HG03175 (cell line): ENCODE results near the gene TACR1.

Experiments used
- ATAC-seq: cut with Tn5 transposase; IDR thresholded peaks from one replicate; pipeline ENCODE4 v1.9.1; 2021; ENCODE audit warnings: mild to moderate bottlenecking, moderate library complexity; ENCODE audit not compliant: unreplicated experiment

Gene TACR1

DNA sequence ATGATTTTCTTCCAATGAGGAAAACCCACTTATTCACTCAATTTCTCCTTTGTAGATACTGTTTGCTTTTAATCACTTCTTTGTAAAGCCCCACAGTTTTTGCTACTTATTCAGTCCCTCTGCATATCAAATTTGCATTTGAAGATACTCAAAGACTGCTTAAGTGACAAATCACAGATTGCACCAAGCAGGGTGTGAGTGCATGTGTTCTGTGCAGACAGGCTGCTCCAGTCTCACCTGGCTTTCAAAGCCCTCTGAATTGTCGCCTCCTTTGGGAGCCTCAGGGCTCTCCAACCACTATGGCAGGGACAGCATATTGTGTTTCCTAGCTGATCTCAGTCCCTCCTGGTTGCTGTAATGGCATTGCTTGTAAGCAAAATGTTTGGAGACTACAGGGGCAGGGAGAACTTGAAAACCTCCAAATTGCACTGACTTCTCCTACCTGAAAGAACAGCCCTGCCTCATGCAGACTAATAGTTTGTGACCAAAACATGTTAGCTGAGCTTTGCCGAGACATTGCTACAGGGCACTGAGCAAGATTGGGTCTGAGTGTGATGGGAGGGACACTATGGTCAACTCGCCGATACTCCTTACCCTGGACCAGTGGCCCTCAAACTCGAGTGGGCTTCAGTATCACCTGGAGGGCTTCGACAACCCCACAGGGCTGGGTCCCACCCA is 144.0 kb downstream of the TACR1 start:
- no peak for ATAC-seq

DNA sequence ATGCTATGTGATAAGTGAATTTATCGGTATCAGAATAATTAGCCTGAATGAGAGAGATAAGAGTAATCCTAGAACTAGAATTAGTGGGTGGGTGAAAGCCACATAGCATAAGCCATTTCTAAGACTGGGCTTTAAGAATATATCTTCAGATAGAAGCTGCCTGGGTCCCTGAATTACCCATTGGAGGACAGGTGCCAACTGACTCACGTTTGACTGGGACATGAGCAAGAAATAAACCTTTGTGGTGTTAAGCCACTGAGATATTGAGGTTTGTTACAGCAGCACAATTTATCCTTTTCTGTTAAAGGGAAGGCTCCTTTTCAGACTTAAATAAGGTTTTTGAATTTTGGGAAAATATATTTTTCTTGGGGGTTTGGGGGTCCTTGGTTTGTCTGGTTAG is 145.0 kb downstream of the TACR1 start:
- no peak for ATAC-seq

DNA sequence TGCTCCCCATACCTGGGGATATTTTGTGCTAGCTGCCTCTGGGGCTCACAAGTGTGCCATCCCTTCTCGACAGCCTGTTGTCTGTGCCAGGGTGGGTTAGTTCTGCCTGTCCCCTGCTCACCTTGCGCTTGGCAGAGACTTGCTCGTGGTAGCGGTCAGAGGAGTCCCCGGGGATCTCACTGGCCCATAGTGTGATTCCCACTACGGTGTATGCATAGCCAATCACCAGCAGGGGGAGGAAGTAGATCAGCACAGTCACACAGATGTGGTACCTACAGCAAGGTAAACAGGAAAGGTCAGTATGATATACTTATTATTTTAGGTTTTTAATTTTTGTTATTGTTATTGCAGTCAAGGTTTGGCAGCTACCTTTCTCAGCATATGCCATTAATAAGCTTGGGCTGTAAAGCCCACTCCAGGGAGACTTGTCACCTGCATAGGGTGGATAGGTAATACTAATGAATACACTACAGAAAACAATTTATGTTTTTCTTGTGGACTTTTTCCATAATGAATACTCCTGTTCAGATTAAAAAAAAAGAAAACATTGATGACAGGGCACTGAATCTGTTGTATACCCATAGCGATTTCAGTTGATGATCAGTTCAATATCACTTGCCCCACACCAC is 145.7 kb downstream of the TACR1 start:
- ATAC-seq: peak; percentile 86

DNA sequence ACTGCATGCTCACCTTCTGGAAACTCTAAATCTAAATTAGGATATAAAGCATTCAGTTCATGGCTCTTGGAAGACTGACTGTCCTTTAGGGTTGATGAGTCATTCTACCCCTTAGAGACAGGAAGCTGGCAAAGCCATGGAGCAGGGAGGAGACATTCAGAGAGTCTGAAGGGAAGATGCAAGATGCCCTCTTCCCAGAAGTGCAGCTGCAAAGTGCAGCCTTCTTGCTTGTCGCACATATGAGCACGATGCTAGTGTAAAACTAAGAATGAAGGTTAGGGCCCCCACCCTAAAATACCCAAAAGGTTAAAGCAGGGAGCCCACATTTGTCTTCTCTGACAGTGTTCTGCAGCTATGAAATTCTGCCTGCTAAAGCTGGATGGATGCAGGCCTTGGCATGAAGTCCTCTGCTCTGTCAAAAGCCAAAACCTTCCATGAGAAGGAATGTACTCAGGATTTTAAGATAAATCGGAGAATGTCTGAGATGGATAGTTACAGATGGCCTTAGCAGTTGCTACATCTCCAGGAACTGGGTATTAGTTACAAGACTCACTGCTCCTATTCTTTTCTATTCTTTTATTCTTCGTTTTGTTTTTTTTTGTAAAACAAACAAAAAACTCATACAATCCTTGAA is 151.2 kb downstream of the TACR1 start:
- ATAC-seq: no peak

DNA sequence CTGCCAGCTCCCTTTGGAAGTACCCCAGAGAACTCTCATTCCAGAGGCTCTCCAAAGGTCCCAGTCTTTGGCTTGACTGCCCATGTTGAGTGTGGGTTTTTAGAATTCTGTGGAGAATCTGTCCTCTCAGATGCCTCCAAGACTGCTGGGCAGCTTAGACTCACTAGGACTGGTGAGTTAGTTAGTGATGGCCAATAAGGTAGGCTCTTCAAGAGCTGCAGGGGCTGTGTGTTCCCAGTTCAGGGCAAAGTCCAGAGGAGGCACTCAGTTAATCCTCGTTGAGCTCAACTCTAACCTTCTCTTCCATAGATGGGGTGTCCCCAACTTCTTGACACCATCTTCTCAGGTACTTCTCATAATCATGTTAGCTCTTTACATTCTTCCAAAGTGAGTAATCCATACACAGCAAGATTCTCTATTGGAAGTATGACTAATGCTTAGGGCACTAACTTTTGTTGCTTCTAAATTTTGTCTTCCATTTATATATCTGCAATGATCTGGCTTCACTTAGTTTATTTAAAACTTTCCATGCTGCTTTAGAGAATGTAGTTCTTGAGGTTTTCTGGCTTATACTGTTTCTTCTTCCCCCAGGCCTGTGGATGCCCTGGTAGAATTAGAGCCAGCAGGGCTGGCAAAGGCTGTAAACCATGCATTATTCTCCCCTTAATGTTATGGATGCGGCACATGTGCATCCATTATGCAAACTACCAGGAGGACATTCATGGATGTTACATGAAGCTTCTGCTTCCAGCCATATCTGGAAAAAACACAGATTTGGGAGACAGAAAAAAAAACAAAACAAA is 151.9 kb downstream of the TACR1 start:
- no peak for ATAC-seq

DNA sequence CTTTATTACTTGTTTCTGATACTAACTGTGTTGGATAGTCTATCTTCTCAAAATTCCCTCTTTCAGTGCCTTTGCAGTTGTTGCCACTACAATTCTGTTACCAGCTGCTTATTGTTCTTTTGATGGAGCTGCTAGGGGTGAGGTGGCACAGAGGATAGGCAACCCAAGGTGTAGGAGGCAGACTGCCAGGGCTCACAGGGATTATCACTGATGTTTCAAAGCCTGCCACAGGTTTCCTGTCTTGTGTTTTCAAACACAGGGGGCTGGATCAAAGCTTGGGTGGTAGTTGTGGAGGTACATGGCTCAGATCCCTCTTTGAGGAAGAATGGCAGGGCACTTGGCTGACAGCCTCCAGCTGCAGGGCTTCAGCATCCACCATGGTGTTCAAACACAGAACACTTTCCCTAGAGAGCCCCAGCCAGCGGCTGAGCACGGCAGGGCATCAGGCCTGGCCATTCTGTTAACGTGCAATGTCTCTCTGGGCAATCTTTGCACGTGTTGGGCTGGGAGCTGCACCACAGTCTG is 153.7 kb downstream of the TACR1 start:
- no peak for ATAC-seq

DNA sequence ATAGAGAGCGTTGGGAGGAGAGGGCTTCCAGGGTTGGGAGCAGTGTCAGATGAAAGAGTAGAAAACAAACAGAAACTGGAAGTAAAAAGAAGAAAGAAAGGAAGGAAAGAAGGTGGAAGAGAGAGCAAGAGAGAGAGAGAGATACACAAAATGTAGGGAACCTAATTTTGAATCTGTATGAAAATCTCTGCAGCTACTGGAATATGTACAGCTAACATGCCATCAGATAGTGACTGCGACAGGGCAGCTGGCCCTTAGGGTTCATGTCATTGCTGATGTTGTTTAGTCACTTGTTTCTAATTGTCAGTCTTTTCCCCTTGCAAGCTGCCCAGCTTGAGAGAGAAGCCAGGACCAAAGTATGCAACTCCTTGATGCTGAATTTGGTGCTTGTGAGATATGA is 155.0 kb downstream of the TACR1 start:
- no peak for ATAC-seq

DNA sequence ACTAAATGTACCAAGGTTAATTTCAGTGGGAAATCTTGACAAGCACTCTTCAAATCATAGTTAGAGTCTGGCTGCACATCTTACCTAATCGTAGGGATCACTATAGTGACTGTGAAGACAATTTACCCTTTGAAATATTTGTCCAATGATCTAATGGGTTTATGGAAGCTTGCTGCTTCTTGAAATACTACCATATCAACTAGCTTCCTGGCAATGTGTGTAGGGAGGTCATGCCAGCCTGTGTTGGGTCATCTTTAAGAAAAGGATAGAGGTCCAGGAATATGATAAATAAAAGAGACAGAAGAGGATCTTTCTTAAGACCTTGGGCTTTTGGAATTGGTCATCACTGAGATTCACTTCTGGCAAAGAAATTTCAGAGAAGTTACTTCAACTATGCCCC is 156.5 kb downstream of the TACR1 start:
- no peak for ATAC-seq

DNA sequence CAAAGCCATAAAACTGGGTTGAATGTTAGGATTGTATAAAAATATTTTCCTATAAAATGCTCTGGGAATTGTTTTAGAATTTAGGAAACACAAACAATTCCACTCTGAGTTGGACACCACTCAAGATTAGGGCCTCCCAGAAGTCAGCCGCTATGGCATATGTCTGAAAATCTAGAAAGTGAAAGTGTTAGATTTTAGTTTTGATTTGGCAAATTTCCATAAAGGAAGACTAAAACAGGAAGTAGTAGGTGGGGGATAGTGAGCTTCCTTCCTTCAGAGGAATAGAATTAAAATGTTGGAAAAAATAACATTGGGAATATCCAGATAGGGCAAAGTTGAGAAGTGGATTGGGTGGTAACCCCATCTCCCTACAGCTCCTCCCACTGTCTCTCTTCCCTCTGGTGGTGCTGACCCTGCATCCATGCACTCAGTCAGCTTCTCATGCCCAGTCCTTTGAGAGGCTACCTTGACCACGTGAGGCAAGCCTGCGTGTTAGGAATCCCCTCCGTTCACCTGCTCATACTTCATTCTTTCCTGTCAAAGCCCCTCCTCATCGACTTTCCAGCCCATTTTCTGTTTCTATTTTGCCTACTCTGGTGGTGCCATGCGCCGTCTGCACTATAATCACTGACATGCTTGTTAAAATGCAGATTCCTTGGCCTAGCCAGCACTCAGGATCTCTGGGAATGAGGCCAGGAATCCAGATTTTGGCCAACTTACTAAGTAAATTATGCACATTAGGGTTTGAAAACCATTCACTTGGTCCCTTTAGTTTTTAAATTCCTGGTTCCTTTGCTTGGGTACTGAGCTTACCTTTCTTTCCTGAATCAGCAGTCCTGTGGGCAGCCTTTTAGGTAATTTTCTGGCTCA is 157.4 kb downstream of the TACR1 start:
- no peak for ATAC-seq

DNA sequence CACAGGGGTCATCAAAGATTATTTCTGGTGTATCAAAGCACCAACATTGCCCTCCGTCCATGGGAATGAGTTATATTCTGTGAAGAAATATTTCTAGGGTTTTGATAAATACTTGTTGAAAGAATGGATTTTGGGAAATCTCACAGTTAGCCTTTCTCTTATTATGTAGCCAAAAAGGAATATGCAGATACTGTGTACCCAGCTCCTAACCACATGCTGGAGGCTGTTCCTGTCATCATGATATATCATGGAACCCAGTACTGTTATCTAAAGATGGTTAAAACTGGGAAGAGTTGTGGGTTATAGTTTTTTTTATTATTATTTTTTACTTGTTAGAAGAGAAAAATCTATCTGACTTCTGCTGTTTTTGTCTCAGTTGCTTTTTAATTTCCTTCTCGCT is 158.1 kb downstream of the TACR1 start:
- ATAC-seq: no peak

DNA sequence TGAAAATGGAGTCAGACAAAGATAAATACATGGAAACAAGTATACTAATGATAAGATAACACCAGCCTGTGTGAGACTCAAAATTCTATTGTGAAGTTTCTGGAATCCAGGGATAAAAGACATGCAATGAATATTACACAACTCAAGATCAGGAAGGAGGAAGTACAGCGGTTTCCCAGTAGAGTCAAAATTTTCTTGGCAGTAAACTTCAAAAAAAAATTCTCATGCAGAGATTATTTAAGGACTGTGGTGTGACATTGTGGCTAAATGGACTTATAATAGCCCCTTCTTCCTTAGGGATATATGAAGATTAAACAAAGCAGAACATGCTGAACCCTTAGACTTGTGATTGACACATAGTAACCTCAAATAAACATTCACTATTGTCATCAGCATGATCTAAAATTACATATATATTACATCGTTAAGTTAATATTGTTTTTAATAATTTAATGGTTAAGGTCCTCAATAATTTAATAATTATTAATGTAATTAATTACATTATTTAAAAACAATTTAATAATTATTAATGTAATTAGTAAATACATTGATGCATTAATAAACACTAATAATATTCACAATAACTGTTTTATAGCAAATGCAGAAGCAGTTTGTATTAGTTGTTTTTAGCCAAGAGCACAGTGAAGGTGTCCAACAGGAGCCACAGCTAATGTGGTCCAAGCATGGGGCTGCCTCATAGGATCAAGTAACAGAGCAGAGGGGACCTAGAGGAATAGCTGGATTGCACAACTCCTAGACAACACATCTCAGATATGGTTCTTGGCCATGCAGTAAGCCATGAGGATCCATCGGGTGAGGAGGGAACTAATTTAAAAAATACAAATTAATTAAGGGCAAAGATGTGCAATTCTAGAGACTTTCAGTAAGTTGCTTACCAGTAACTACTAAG is 163.6 kb downstream of the TACR1 start:
- no peak for ATAC-seq

DNA sequence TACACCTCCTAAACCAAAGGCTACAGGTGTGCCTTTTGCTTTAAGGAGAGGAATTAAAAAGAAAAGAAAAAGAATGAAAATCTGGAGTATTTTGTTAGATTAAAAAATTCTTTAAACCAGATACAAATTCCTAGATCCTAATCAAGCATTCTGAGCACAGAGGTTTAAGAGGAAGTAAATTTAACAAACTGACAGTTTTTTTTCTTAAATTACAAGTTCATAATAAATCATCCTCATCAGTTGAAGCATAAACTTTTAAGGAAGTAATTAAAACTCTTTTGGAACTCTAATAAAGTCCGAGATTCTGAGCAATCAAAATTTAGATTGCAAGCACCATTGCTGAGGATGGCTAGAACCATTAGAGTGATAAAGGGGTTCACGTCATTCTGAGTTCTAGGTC is 165.8 kb downstream of the TACR1 start:
- no peak for ATAC-seq

DNA sequence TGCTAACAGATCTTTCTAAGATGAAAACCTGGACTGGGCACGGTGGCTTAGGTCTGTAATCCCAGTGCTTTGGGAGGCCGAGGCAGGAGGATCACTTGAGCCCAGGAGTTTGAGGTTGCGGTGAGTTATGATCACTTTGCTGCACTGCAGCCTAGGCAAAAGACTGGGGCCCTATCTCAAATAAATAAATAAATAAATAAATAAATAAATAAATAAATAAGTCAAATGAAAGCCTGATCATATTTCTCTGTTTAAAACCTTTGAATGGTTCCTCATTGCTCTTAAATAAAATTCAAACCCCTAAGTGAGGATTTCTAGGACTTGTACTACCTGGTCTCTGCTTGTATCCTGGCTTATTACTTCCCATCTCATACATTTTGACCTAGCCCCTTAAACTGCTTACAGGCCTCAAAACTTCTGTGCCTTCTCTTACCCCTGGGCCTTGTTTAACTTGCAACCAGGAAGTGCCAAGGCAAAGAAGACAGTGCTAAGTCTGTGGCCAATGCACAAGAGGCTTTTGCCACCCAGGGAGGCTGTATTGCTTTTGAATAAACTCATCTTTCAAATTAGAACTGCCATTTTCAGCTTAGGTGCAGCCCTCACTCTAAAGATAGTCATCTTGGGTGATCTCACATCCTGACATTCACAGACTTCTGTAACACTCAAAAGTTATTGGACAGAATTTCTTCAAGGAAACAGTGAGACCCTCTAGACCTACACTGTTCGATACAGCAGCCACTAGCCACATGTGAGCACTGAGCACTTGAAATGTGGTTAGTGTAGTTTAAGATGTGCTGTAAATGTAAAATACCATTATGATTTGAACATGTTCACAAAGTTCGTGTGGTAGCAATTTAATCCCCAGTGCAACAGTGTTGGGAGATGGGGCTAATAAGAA is 167.2 kb downstream of the TACR1 start:
- ATAC-seq: no peak

DNA sequence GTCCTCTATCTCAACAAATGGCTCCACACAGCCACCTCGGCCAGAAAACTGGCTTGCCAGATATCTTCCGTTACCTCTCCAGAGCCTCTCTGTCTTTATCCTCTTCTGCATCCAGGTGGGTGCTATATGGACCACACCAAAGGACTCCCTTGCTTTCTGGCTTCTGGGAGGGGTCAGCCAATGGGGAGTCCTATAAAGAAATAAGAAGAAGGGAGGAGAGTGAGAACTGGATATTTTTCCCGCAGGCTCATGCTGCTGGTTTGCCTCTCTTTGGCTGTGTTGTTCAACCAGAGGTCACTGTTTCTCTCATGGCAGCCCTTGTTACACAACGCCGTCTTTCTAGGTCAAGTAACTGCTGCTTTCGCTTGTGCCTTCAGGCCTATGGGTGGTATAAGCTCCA is 168.1 kb downstream of the TACR1 start:
- ATAC-seq: no peak

DNA sequence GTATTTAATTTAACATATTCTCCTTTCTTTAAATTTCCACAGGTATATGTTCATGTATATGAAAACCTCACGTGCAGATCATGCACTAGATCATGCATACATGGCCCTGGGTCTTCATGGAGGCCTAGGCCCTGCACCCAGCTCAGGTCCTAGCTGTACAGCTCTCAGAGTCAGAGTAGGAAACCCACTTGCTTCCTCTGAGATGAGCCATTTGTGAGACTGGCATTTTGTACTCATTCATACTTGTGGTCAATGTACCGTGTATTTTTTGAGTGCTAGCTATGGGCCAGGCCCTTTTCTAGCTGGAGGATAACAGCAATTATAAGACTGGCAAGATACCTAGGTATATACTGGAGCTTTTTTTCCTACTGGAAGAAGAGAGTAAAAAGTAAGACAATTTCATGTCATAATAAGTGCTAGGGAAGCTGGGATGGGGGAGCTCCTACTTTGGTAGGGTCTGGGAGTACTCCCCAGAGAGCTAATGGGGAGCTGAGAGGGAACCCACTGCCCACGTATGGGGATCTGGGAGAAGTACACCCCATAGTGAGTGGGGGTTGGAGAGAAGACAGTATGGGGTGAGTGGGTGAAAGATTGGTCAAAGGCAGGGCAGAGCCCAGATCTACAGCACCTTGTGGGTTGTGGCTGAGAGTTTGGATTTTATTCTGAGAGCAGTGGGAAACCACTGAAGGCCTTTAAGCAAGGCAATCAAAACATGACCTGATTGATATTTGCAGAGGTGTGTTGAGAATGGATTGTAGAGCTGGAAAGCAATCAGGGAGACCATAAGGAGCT is 168.9 kb downstream of the TACR1 start:
- no peak for ATAC-seq

DNA sequence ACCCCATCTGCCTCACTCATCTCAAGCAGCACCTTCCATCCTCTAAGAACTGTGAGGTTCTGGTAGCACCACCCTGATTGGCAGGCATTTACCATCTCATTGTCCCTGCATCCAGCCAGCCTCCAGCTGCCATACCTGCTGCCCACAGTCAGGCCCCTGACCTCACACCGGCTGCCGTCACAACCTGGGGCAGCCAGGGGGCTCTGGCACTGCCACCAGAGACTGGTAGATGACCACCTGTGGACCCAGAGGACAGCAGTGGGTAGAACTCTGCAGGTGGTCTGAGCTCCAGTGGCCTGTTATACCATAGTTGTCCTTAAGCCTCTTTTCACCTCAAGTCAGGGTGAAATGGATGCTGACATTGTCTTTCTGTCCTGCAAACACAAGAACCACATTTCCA is 171.4 kb downstream of the TACR1 start:
- ATAC-seq: no peak

DNA sequence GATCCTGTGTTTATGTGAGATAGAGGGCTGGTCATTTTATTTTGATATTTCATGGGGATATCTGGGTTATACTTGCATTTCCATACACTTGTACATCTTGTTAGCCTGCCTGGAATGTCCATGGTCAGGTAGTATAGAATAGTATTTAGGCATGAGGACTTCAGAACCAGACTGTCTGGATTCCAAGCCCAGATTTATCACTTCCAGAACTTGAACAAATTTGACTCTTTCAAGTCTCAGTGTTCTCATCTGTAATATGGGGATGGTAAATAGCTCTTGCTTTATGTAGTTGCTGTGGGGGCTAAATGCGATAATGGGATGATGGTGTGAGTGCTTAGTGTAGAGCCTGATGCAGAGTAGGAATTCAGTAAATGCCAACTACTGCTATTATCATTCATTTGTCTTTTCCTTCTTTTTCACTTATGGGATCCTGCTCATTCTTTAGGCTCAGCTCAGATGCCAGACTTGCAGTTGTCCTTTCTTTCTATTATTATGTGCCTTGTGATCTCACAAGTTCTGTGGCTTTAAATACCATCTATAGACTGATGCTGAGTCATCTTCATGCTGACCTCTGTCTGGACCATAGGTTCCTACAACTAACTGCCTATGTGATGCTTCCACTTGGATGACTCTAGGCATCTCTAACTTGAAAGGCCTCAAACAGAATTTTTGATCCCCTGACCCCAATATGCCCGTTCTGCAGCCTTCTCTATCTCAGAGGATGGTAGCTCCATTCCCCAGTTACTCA is 173.5 kb downstream of the TACR1 start:
- ATAC-seq: no peak
